ENCODE data around the gene SFT2D2.

GRCh38 chr1:168229893-168230292, 4.1 kb downstream of the SFT2D2 start:
- no peak for TF ChIP-seq CTCF (IDR thresholded peaks at IDR 0.05; ENCODE audit: low read length)
- no peak for TF ChIP-seq EZH2 (optimal IDR thresholded peaks at IDR 0.05; ENCODE audit: low read depth, low read length)
- TF ChIP-seq EZH2phosphoT487 (IDR thresholded peaks at IDR 0.05; ENCODE audit: low read length), result no peak
